HG02759 (cell line): ENCODE measurements around the gene MAGI2.

ENCODE experiments used
- ATAC-seq: cut with Tn5 transposase; IDR thresholded peaks from one replicate; pipeline ENCODE4 v1.9.1; 2021; ENCODE audit warnings: mild to moderate bottlenecking, moderate library complexity; ENCODE audit not compliant: unreplicated experiment

MAGI2 gene

DNA sequence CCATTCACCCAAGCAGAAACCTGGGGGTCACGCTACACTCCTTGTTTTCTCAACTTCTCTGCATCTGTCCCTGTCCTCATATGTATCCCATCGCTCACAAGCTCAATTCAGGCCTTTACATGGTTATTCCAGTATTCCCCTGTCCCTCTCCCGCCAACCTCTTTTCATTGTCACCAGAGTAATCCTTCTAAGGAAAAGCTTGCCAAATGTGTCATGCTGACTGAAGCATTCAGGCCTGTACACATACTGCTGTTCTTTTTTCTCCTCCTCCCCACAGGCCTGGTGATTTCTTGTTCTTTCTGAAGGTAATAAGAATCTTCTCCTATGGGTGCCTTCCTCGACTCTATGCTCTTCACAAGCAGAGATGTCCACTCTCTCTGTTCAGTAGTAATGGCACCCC is 1372.7 kb downstream of the MAGI2 start:
- ATAC-seq: no peak

- ATAC-seq: no peak
Observed at GRCh38 chr7:78080241-78080640, 1373.2 kb downstream of the MAGI2 start.

DNA sequence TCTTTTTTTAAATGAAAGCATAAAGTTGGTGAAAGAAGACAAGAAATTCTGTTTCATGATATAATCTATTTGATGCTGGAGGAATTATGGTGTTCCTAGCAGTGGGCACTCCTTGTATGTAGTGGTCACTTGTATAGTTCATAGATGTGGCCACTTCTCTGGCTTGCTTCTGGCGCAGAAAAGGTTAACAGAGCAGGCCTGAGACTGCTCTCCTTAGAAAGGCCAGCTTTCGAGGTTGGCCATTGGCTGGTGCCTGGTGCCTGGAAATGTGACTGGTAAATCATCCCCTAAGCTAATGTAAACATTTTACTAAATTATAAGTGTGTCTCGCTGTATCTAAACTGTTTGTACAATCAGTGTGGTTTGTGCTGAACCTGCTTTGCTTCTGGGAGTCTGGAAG is 1378.8 kb downstream of the MAGI2 start:
- no peak for ATAC-seq

DNA sequence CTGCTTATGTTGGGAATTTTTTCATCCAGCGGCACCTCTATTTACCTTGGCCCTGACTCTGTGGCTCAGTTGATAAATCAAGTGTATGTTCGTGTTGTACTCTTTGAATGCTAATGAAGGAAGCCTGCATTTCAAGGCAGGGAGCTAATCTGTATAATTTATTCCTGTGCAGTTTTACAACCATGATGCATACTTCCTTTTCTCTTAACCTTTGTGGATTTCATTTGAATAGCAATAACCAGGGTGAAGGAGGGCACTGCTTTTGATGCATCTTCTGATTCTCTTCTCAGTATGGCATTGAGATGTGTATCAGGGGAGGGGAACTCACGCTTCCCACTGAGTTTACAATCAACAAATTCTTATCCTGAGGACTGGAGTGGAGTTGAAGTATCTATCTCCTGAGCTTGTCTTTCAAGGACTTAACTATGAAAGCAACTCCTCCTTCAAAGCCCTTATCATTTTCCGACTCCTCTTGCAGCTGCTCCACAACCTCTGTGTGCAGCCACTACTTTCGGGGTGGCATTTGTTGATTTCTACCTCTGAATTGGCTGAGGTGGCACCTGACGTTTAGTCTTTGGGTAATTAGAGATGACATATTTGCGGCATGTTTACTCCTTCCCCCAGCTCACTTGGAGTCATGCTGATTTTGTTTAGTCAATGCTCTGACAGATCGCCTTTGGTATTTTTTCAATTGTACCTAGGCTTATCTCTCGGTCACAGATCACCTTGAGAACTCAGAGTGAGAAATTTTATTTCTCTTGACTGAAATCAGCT is 1379.7 kb downstream of the MAGI2 start:
- no peak for ATAC-seq

DNA sequence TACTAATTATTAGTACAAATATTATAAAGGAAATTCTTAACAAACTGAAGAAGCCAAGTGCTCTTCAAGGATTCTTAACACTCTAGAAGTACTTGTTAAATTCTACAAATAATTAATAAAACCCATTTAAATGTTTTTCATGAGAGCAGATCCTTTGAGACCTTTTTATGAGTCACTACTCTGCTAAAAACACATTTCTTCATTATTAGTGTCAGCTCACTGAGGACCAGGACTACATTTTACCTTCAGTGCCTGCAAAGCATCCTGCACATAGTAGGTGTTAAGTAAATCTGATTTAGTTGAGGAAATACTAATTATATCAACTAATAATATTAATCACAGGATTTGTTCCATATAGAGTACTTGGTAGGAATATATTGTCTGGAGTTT is 1381.3 kb downstream of the MAGI2 start:
- ATAC-seq: no peak

DNA sequence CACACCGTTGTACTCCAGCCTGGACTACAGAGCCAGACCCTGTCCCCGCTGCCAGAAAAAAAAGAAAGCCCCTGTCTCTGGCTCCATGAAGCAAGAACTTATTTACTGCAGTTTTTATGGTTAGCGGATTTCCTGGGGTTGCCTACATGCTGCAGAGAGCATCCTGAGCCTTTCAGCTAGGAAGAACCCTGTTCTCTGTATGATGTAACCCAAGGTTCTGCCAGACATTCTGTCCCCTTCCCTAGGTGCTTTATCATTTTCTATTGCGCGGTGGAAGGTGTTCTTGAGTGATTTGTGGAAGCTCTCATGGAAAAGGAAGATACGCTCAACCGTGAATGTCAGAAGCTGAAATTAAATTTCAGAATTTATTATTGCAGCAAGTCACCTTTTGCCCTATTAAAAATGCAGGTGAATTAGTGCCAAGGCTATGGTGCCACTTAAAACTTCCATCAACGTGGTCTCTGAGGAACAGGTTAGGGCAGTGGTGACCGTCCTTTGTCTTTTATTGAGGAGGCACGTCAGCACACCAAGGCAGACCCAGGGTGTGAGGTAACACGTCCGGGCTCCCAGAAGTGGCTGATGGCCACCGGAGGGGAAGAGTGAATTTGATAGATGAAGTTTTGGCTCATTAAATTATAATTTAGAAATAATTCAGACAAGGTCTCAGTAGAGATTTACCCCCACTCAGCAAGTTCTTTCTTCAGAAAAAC is 1381.8 kb downstream of the MAGI2 start:
- no peak for ATAC-seq

GRCh38 chr7:78066599-78066998 is 1386.9 kb downstream of the MAGI2 start:
- no peak for ATAC-seq

GRCh38 chr7:78063758-78064157 is 1389.7 kb downstream of the MAGI2 start:
- ATAC-seq: no peak

DNA sequence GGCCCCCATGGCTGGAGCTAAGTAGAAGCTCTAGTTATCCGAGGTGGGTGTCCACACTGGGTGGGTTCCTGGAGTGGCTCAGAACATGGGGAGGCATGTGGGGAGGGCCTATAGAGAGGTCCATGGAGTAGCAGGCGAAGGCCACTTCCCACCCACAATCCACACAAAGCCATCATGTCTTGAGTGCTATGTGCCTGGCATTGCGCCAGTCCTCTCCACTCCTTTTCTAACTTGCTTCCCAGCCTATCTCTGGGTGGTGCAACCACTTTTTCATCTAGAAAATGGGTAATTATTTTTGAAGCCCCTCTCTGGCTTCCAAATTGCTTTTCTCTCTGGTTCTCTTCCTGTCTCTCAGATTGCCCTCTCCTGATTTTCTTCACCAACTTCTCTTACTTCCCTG is 1391.3 kb downstream of the MAGI2 start:
- no peak for ATAC-seq

GRCh38 chr7:78057571-78057970 is 1395.9 kb downstream of the MAGI2 start:
- ATAC-seq: no peak

DNA sequence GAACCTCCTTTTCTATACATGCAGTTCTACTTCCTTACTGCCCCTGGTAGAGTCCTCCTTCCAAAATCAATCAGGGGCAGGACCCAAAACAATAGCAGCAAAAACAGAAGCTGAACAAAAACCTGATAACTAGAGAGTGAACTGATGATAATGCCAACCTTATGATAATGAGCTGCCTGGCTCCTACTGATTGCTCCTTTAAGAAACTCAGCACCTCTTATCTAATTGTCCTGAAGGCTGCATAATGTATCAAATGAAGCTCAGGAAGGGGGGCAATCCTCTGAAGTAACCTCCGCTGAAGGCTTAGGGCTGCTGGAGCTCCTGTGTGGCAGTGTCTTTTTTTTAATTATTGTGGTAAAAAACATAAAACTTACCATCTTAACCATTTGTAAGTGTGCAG is 1397.9 kb downstream of the MAGI2 start:
- no peak for ATAC-seq

DNA sequence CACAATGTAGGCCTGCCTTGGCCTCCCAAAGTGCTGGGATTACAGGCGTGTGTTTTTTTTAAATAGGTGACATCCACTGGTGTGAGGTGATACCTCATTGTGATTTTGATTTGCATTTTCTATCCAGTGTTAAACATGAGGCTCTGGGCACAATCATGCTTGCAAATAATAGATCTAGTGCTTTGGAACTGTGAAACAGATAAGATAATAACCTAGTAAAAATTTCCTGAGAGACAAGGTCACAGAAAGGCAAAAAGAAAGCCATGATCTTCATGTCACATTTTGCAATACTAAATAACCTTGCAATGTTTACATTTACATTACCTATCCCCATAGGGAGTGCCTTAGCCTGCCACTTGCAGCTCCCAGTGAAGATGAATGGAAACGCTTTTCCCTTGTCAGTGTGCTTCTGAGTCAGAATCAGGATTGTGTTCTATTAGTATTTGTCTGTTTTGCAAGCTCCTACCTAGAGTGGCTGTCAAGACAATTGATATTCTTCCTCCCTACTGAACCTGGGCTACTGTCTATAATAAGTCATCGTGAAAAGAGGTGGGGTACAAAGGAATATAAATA is 1398.4 kb downstream of the MAGI2 start:
- no peak for ATAC-seq

GRCh38 chr7:78052112-78052511 is 1401.4 kb downstream of the MAGI2 start:
- ATAC-seq: no peak

DNA sequence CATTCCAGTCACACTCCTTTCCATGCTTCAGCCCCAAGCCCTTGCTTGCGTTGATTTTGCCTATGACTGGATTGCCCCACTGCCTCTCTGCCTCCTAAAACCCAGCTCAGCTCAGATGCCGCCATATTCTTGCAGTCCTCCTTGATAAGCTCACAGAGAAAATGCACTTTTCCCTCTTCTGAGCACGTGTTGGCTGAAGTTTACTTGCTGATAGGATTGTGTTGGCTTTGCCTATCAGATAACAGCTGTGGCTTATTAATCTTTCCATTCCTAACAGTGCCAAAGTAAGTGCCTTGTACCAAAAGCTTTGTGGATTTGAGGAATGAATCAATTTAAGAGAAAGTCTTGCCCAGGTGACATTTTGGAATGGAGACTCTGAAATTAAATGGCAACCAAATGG is 1405.7 kb downstream of the MAGI2 start:
- ATAC-seq: no peak

GRCh38 chr7:78043159-78043558 is 1410.3 kb downstream of the MAGI2 start:
- ATAC-seq: no peak

DNA sequence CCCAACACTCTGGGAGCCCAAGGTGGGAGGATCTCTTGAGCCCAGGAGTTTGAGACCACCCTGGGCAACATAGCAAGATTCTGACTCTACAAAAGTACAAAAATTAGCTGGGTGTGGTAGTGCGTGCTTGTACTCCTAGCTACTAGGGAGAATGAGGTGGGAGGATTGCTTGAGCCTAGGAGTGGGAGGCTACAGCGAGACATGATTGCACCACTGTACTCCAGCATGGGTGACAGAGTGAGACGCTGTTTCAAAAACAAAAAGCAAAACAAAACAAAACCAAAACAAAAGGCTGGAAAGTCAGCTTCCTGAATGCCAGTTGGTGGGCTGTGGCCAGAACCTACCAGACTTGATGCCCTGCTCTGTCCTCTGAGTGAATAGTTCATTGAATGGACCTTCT is 1412.0 kb downstream of the MAGI2 start:
- no peak for ATAC-seq

DNA sequence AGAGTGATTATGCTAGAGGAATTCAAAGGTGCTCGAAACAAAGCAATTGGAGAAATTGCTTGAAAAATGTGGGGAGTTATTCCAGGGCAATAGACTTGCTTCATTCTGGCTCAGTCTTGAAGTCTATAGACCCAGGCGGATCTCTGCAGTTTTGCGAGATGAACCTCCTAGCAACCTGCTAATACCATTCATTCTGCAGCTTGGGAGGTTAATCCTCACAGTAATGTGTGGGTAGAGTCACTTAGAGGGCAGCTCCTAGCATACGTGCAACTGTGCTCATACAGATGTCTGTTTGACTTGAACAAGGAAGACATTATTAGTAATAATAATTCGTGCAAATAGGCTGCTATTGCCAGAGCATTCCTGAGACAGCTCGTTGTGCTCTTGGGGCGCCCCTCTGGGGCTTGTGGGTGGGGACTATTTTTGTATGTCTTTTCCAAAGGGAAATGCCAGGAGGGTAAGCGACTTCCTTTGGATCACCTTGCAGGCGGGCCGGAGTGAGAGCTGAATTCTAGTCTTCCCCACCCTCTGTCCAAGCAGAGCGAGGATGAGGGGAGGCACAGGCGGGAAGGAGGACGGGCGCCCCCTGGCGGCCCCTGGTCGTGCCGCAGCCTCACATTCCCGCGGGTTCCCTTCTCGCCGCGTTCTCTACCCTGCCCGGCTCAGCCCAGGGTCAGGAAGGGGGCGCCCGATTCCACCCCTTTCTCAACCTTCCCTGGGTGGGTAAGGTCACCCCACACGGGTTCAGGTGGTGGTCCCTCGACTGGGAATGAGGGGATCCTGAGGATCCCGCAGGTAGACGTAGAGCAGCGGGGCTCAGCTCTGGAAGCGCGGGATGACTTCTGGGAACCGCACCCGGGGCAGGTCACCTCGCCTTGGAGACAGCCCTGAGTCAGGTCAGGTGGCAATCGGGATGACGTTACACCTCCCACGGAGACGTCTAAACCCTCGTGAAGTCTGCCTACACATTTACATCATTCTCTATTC is 1413.4 kb downstream of the MAGI2 start:
- peak; percentile 97 for ATAC-seq

GRCh38 chr7:78038465-78039080 is 1414.9 kb downstream of the MAGI2 start:
- ATAC-seq: no peak

GRCh38 chr7:78037603-78038002 is 1415.9 kb downstream of the MAGI2 start:
- no peak for ATAC-seq

GRCh38 chr7:78033410-78033809 is 1420.1 kb downstream of the MAGI2 start:
- ATAC-seq: no peak

- no peak for ATAC-seq
Observed at GRCh38 chr7:78026492-78026891, 1427.0 kb downstream of the MAGI2 start.
